T-helper 2 cell treated with Interferon-gamma antibody and Interleukin-4, amounts not matched to agents 5 μg/mL and 100 μg/mL, for 36 hours (primary cell): ENCODE data around the gene KCTD12.
A peak's percentile ranks its signal among the peaks of the same experiment; 100 is the strongest.
"Not testable (repeated sequence)": the region's sequence is repeated elsewhere in the genome, so short reads cannot be mapped to it uniquely, and the experiment has no call there.

ENCODE experiments used
- DNase-seq: peaks from one replicate; pipeline ENCODE4 v3.0.0; 2021; ENCODE audit warnings: low spot score
- H3K27ac Mint-ChIP-seq: one replicate; pipeline ENCODE4 v1.8.0; 2021; ENCODE audit warnings: mild to moderate bottlenecking, mixed read lengths
- H3K27me3 Mint-ChIP-seq: one replicate; pipeline ENCODE4 v1.8.0; 2021; ENCODE audit warnings: low read depth, mixed read lengths
- H3K36me3 Mint-ChIP-seq: one replicate; pipeline ENCODE4 v1.8.0; 2021; ENCODE audit warnings: low read depth, mixed read lengths
- H3K4me1 Mint-ChIP-seq: one replicate; pipeline ENCODE4 v1.8.0; 2021; ENCODE audit warnings: low read depth, mixed read lengths
- H3K4me3 Mint-ChIP-seq: one replicate; pipeline ENCODE4 v1.8.0; 2022; ENCODE audit warnings: mild to moderate bottlenecking, moderate library complexity, mixed read lengths
- H3K9me3 Mint-ChIP-seq: one replicate; pipeline ENCODE4 v1.8.0; 2021; ENCODE audit warnings: mixed read lengths

The KCTD12 gene

GRCh38 chr13:76903544-76904162 lies 17.4 kb upstream of the KCTD12 start:
- H3K4me3 Mint-ChIP-seq = no peak overlapping the region

GRCh38 chr13:76899066-76899465 lies 12.9 kb upstream of the KCTD12 start:
- not testable (repeated sequence) for H3K36me3 Mint-ChIP-seq, H3K9me3 Mint-ChIP-seq, DNase-seq, H3K27ac Mint-ChIP-seq, H3K4me3 Mint-ChIP-seq
- Mint-ChIP-seq H3K27me3 (peaks cover 24% of the 10 kb centered on the region), H3K4me1 (peaks cover 13% of the 10 kb centered on the region)

More at GRCh38 chr13:76903544-76904162, 17.4 kb upstream of the KCTD12 start:
- Mint-ChIP-seq H3K4me1 (no peaks in the 10 kb centered on the region), H3K9me3 (peaks cover 7% of the 10 kb centered on the region), H3K27me3 (peaks cover 23% of the 10 kb centered on the region), H3K36me3 (no peaks in the 10 kb centered on the region), H3K27ac (no peak overlapping the region)
- DNase-seq = peak; percentile 48

- Mint-ChIP-seq H3K27me3 (peaks cover 26% of the 10 kb centered on the region), H3K4me1 (peaks cover 15% of the 10 kb centered on the region)
- not testable (repeated sequence) for H3K36me3 Mint-ChIP-seq, H3K27ac Mint-ChIP-seq, H3K4me3 Mint-ChIP-seq, H3K9me3 Mint-ChIP-seq, DNase-seq
Measured at GRCh38 chr13:76897171-76897570, 11.0 kb upstream of the KCTD12 start.

- Mint-ChIP-seq H3K4me3 (no peak overlapping the region), H3K27me3 (peaks cover 28% of the 10 kb centered on the region), H3K36me3 (no peaks in the 10 kb centered on the region), H3K27ac (no peak overlapping the region), H3K4me1 (peaks cover 15% of the 10 kb centered on the region), H3K9me3 (peaks cover 7% of the 10 kb centered on the region)
- DNase-seq = no peak
Measured at GRCh38 chr13:76894401-76895110, 8.4 kb upstream of the KCTD12 start.

- Mint-ChIP-seq H3K27me3 (peaks cover 38% of the 10 kb centered on the region), H3K9me3 (no peaks in the 10 kb centered on the region), H3K27ac (no peak overlapping the region), H3K4me3 (no peak overlapping the region), H3K36me3 (no peaks in the 10 kb centered on the region), H3K4me1 (peaks cover 16% of the 10 kb centered on the region)
- no peak for DNase-seq
Measured at GRCh38 chr13:76892488-76892887, 6.3 kb upstream of the KCTD12 start.

GRCh38 chr13:76890021-76890420 lies 3.8 kb upstream of the KCTD12 start:
- no peak for DNase-seq
- no peaks in the 10 kb centered on the region for H3K9me3 Mint-ChIP-seq
- H3K4me1 Mint-ChIP-seq = peaks cover 19% of the 10 kb centered on the region
- H3K27me3 Mint-ChIP-seq = peaks cover 37% of the 10 kb centered on the region
- H3K4me3 Mint-ChIP-seq = no peak overlapping the region
- no peak overlapping the region for H3K27ac Mint-ChIP-seq
- H3K36me3 Mint-ChIP-seq = no peaks in the 10 kb centered on the region

- H3K4me1 Mint-ChIP-seq = peaks cover 19% of the 10 kb centered on the region
- H3K27ac Mint-ChIP-seq = no peak overlapping the region
- H3K9me3 Mint-ChIP-seq = no peaks in the 10 kb centered on the region
- H3K4me3 Mint-ChIP-seq = no peak overlapping the region
- peaks cover 3% of the 10 kb centered on the region for H3K36me3 Mint-ChIP-seq
- H3K27me3 Mint-ChIP-seq = peaks cover 39% of the 10 kb centered on the region
- DNase-seq = no peak
Measured at GRCh38 chr13:76889254-76889653, 3.0 kb upstream of the KCTD12 start.

- no peak overlapping the region for H3K27ac Mint-ChIP-seq
- peak overlapping the region; percentile 21 for H3K4me3 Mint-ChIP-seq
- no peaks in the 10 kb centered on the region for H3K9me3 Mint-ChIP-seq
- peaks cover 36% of the 10 kb centered on the region for H3K27me3 Mint-ChIP-seq
- DNase-seq = no peak
- peaks cover 18% of the 10 kb centered on the region for H3K4me1 Mint-ChIP-seq
- H3K36me3 Mint-ChIP-seq = peaks cover 3% of the 10 kb centered on the region
Measured at GRCh38 chr13:76888421-76888820, 2.2 kb upstream of the KCTD12 start.

GRCh38 chr13:76887076-76887563 lies 915 bp upstream of the KCTD12 start:
- Mint-ChIP-seq H3K27ac (no peak overlapping the region), H3K36me3 (peaks cover 7% of the 10 kb centered on the region), H3K27me3 (peaks cover 32% of the 10 kb centered on the region), H3K9me3 (no peaks in the 10 kb centered on the region), H3K4me3 (peak overlapping the region; percentile 84), H3K4me1 (peaks cover 26% of the 10 kb centered on the region)
- DNase-seq = no peak

- Mint-ChIP-seq H3K36me3 (peaks cover 9% of the 10 kb centered on the region), H3K27ac (peak overlapping the region; percentile 78), H3K4me1 (peaks cover 28% of the 10 kb centered on the region), H3K27me3 (peaks cover 29% of the 10 kb centered on the region), H3K4me3 (peak overlapping the region; percentile 75), H3K9me3 (no peaks in the 10 kb centered on the region)
- no peak for DNase-seq
Measured at GRCh38 chr13:76886005-76886291, 257 bp downstream of the KCTD12 start.

- peak overlapping the region; percentile 93 for H3K4me3 Mint-ChIP-seq
- peaks cover 28% of the 10 kb centered on the region for H3K4me1 Mint-ChIP-seq
- H3K36me3 Mint-ChIP-seq = peaks cover 9% of the 10 kb centered on the region
- H3K27ac Mint-ChIP-seq = peak overlapping the region; percentile 88
- DNase-seq = peak; percentile 59
- peaks cover 24% of the 10 kb centered on the region for H3K27me3 Mint-ChIP-seq
- H3K9me3 Mint-ChIP-seq = no peaks in the 10 kb centered on the region
Measured at GRCh38 chr13:76885203-76886004, 801 bp downstream of the KCTD12 start.

GRCh38 chr13:76884907-76885202 lies 1.4 kb downstream of the KCTD12 start:
- Mint-ChIP-seq H3K27ac (peak overlapping the region; percentile 88), H3K9me3 (no peaks in the 10 kb centered on the region), H3K27me3 (peaks cover 19% of the 10 kb centered on the region), H3K4me1 (peaks cover 30% of the 10 kb centered on the region), H3K36me3 (peaks cover 9% of the 10 kb centered on the region), H3K4me3 (peak overlapping the region; percentile 93)
- no peak for DNase-seq

GRCh38 chr13:76884186-76884906 lies 1.9 kb downstream of the KCTD12 start:
- Mint-ChIP-seq H3K4me1 (peaks cover 35% of the 10 kb centered on the region), H3K9me3 (no peaks in the 10 kb centered on the region), H3K4me3 (peak overlapping the region; percentile 93), H3K27ac (peak overlapping the region; percentile 88), H3K27me3 (peaks cover 16% of the 10 kb centered on the region), H3K36me3 (peaks cover 9% of the 10 kb centered on the region)
- no peak for DNase-seq

GRCh38 chr13:76883236-76883635 lies 3.0 kb downstream of the KCTD12 start:
- Mint-ChIP-seq H3K27me3 (peaks cover 7% of the 10 kb centered on the region), H3K36me3 (peaks cover 9% of the 10 kb centered on the region), H3K4me3 (no peak overlapping the region), H3K4me1 (peaks cover 40% of the 10 kb centered on the region), H3K27ac (no peak overlapping the region), H3K9me3 (no peaks in the 10 kb centered on the region)
- no peak for DNase-seq
